ENCODE data around the gene SPA17. TPM values are rescaled to one million over a fixed set of nuclear protein-coding genes. Genes with fewer than 3 reads are reported as not detected.

SPA17 gene
- total RNA-seq, 3 donors from 2014 or later, result 0.58 to 1.5 (median 0.76) TPM

DNA sequence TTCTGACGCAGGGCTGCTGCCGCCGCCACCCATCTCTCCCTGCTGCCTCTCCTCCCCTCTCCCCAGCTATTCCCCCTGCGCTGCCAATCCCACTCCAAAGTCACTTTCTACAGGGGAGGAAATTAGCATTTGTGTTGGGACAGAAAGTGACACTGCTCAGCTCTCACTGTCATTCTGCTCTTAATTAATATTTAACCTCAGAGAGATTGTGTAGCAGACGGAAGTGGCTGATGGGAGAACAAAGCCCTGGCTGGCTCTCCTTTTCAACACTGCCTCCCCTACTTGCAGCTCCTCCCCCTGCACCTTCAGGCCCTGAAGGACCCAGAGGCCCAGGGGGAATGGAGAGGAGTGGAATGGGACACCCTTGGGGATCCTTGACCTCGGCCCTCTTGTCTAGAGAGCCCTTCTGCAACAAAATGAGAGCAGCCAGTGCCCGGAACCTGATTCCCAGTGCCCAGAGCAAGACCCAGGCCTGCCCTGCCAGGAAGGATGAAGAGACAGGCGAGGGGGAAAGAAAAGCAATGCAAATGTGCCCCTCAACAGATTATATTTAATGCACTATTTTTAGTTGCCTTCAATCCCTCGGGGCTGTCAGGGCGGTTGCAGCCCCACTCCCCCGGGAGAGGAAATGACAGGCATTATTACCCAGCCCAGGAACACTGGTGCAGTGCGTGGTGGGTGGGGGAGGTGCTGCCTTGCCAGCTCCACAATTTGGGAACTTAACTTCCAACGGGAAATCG is 51.4 kb downstream of the SPA17 start:
- H3K9me3 Mint-ChIP-seq, result no peaks in the 10 kb centered on the region
- no peak overlapping the region for H3K4me3 Mint-ChIP-seq
- no peak for ATAC-seq
- H3K4me1 Mint-ChIP-seq (ENCODE audit: low read depth), result peaks cover 12% of the 10 kb centered on the region
- no peak for DNase-seq
- peaks cover 11% of the 10 kb centered on the region for H3K27me3 Mint-ChIP-seq (ENCODE audit: low read depth)
- no peaks in the 10 kb centered on the region for H3K36me3 Mint-ChIP-seq (ENCODE audit: insufficient read depth)

DNA sequence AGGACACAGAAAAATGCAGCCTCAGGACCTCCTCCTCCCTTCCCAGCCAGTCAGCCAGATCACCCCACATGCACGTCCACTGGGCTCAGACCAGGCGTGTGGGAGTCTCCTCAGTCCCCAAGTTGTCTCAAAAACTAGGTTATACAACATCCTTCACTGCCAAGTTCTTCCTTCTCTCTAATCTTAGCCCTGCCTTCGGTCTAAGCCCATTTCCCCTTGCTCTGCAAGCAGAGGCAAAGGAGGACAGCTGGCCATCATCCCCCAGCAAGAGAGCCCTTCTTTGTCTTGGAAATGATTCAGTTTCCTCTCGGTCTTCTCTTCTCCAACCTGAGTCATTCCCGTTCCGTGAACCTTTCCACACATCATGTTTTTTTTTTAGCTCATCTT is 52.0 kb downstream of the SPA17 start:
- Mint-ChIP-seq H3K9me3 (no peaks in the 10 kb centered on the region), H3K27me3 (ENCODE audit: low read depth) (peaks cover 11% of the 10 kb centered on the region), H3K4me3 (no peak overlapping the region), H3K4me1 (ENCODE audit: low read depth) (peaks cover 12% of the 10 kb centered on the region), H3K36me3 (ENCODE audit: insufficient read depth) (no peaks in the 10 kb centered on the region)
- no peak for ATAC-seq
- DNase-seq, result no peak

DNA sequence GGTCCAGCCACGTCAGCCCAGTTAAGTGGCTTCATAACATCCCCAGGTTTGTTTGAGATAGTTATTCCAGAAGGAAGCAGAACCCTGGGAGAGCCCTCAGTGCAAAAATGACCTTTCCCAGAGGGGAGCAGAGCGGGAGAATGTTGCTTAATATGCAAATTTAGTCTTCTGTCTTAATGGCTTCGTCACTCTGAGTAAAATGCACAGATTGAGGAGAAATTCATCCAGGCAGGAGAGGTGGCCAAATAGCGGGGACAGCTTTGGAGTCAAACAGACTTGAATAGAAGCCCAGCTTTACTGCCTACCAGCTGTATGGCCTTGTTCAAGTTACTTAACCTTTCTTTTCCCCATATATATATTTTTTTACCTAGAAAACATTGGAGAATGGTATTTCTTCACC is 53.8 kb downstream of the SPA17 start:
- Mint-ChIP-seq H3K36me3 (ENCODE audit: insufficient read depth) (no peaks in the 10 kb centered on the region), H3K27me3 (ENCODE audit: low read depth) (peaks cover 8% of the 10 kb centered on the region), H3K4me3 (no peak overlapping the region), H3K4me1 (ENCODE audit: low read depth) (peaks cover 6% of the 10 kb centered on the region), H3K9me3 (no peaks in the 10 kb centered on the region)
- DNase-seq (no peak), ATAC-seq (no peak)

DNA sequence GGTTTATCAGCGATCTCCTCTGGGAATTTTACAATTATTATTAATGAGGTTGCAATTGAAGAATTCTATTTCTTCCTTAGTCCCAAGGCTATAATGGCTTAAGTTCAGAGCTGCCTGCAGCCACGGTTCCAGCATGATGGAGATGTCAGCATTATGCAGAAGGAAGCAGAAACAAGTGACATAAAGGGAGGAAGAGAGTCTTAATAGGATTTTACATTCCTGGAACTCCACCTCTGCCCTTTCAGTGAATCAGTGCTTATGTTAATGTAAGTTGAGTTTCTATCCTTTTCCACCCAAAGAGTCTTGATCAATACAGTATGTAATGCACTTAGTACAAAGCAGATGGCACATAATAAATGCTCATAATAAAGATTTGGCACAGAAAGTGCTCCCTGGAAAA is 54.4 kb downstream of the SPA17 start:
- Mint-ChIP-seq H3K4me1 (ENCODE audit: low read depth) (peaks cover 6% of the 10 kb centered on the region), H3K36me3 (ENCODE audit: insufficient read depth) (no peaks in the 10 kb centered on the region), H3K27me3 (ENCODE audit: low read depth) (peaks cover 8% of the 10 kb centered on the region), H3K4me3 (no peak overlapping the region), H3K9me3 (no peaks in the 10 kb centered on the region)
- no peak for DNase-seq
- ATAC-seq, result no peak

DNA sequence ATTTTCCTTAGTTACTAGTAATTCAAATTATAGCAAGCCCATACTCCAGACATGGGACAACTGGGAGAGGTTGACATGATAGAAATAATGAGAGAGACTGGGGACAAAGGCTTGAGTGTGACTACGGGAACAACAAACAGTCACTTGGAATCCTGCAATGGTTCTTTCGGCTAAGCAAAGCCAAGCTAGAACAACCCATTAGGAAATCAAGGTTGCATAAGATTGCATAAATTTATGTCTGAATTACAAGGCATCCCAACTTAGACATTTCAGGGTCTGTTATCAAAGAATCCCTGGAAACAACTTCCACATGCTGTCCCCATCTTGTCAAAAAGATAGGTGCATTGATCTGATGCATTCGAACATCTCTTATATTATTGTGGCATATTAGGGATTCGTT is 55.9 kb downstream of the SPA17 start:
- ATAC-seq (no peak), DNase-seq (no peak)
- Mint-ChIP-seq H3K36me3 (ENCODE audit: insufficient read depth) (no peaks in the 10 kb centered on the region), H3K27me3 (ENCODE audit: low read depth) (peaks cover 6% of the 10 kb centered on the region), H3K4me3 (no peak overlapping the region), H3K9me3 (no peaks in the 10 kb centered on the region), H3K4me1 (ENCODE audit: low read depth) (peaks cover 6% of the 10 kb centered on the region)

DNA sequence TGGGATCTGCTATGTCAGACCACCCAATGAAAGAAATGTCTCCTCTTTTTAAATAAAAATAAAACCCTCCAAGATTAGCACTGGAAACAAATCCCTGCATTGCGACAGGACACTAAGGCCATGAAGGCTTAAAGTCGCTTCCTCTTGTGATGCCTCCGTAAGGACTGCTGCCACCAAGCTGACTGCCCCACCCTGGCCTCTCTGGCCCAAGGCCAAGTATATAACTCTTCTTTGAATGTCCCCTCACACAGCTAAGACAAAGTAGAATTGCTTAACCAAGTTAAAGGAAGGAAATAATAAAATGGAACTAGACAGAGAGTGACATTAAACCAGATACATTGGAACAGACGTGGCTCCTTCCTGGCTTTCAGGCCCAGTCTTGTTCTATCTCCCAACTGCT is 58.5 kb downstream of the SPA17 start:
- no peaks in the 10 kb centered on the region for H3K36me3 Mint-ChIP-seq (ENCODE audit: insufficient read depth)
- H3K9me3 Mint-ChIP-seq, result no peaks in the 10 kb centered on the region
- no peak for ATAC-seq
- no peak overlapping the region for H3K4me3 Mint-ChIP-seq
- no peak for DNase-seq
- H3K4me1 Mint-ChIP-seq (ENCODE audit: low read depth), result no peaks in the 10 kb centered on the region
- H3K27me3 Mint-ChIP-seq (ENCODE audit: low read depth), result peaks cover 1% of the 10 kb centered on the region

DNA sequence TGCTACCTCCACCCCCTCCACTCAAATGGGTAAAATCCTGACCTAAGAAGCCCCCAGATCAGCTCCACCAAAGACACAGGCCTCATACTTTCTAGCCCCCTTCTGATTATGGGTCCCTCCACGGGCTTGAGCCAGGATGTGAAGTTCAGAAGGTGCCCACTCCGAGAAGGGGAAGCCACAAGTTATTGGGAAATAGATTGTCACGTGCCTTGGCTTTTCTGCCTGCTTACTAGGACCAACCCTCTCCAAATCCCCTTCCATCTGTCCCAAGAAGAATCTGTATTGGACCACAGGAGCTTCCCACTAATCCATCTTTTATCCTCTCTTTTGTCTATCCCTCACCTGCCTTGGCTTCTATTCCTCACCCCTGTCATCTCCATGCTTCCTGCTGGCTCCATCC is 63.0 kb downstream of the SPA17 start:
- H3K4me3 Mint-ChIP-seq, result no peak overlapping the region
- H3K4me1 Mint-ChIP-seq (ENCODE audit: low read depth), result peaks cover 14% of the 10 kb centered on the region

DNA sequence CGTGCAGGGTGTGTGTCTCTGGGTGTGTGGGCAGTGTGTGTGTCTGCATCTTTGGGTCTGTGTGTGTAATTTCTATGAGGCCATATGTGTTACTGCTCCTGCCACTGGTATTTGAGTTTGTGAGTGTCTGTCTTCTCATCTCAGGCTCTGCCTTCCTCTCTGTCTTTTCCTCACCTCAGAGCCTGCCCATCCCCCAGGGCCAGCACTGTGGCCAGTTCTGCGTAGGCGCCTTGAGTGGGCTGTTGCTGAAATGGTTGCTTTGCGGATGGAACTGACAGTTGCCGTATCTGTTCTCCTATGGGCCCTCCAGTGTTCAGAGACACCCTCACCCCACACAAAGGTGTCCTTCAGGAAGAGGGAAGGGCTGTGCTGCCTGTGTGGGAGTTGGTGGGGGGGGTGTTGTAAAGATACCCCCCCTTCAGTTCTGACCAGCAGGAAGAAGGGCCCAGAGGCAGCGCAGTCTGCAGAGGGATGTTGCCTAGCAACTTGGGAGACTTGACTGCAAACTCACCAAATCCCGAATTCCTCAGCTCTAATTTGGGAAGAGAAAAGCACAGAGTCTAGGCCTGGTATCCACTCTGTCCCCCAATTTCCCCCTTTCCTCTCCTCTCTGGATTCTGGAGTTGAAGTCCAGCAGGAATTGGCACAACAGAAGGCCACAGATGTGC is 64.1 kb downstream of the SPA17 start:
- Mint-ChIP-seq H3K36me3 (ENCODE audit: insufficient read depth) (no peaks in the 10 kb centered on the region), H3K27me3 (ENCODE audit: low read depth) (peaks cover 4% of the 10 kb centered on the region), H3K4me3 (no peak overlapping the region), H3K4me1 (ENCODE audit: low read depth) (peaks cover 14% of the 10 kb centered on the region), H3K9me3 (no peaks in the 10 kb centered on the region)
- ATAC-seq (no peak), DNase-seq (no peak)

More for the DNA sequence above, 63.0 kb downstream of the SPA17 start:
- Mint-ChIP-seq H3K9me3 (no peaks in the 10 kb centered on the region), H3K36me3 (ENCODE audit: insufficient read depth) (no peaks in the 10 kb centered on the region), H3K27me3 (ENCODE audit: low read depth) (peaks cover 4% of the 10 kb centered on the region)
- DNase-seq, result no peak
- ATAC-seq, result no peak

DNA sequence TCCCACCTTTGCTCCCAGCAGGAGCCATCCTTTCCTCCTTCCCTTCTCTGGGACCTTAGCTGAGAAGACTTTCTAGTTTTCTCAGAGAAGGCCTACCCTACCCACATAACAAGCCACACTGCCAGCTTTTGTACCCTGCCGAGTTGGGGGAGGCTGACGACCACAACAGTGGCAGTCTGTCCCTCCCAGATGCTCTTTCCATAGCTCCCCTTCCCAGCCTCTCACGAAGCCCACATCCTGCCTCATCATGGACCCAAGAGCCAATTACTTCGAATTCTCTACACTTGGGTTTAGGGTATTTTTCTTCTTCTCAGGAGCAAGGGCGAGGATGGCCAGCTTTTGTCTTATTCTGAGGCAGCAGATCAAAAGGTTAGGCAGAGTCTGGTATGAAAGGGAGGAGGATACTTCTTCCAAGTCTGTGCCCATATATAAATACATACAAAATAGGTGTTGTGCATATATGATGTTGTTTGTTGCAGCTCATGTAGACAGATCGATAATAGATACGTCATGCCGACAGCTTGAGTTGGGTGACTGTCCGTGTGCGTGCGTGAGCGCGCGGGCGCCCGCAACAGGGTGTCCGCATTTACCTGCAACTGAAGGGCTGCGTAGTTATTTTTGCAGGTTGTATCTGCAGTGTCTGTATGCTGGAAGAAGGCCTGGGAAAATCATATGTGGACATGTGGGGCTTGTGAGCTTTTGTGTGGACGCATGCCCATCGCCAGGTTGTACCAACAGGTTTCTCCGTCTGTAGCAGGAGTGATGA is 65.2 kb downstream of the SPA17 start:
- ATAC-seq (no peak), DNase-seq (no peak)
- Mint-ChIP-seq H3K4me1 (ENCODE audit: low read depth) (peaks cover 14% of the 10 kb centered on the region), H3K4me3 (peak overlapping the region; percentile 80), H3K9me3 (no peaks in the 10 kb centered on the region), H3K36me3 (ENCODE audit: insufficient read depth) (no peaks in the 10 kb centered on the region), H3K27me3 (ENCODE audit: low read depth) (peaks cover 4% of the 10 kb centered on the region)

DNA sequence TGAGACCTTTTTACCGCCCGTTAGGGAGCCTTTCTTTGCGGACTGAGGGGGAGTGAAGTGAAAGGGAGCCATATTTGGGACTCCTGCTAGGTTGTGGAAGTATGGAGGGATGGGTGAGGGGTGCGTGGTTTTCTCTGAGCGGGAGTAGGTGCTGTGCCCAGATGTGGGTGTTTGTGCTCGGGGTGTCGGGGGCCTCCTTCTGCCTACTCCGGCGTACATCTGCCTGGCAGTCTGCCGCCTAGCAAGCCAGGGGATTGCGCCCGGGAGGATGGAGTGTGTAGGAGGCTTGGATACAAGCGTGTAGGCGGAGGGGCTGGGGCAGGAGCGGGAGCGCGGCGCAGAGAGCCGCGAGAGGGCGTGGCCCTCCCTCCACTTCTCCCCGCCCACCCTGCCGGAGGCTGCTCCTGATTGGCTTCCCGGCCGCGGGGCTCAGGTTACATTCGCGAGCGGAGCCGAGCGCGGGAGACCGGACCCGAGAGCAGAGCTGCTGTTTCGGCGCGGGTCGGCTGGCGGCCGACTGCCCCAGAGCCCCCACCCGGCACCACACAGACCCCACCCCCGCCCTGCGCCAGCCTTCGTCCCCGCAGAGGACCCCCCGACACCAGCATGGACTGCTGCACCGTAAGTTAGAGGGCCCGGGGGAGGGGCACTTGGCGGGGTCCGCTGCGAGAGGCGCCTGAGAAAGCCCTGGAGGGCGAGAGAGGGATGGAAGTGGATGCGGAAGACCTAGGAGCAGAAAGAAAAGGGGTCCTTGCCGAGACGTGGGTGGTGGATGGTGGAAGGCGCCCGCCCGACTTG is 66.0 kb downstream of the SPA17 start, which contains the start of gene NRGN:
NRGN (plus strand) TSS at position 464 of the 798 bp plus-strand sequence; CDS start at position 607, 143 bp downstream.
- ATAC-seq (peak; percentile 96 to 97), DNase-seq (peak; percentile 80)
- Mint-ChIP-seq H3K4me3 (peak within 1 kb of the TSS; percentile 80), H3K9me3 (no peaks in the 10 kb centered on the region), H3K27me3 (ENCODE audit: low read depth) (peaks cover 4% of the 10 kb centered on the region), H3K4me1 (ENCODE audit: low read depth) (peaks cover 14% of the 10 kb centered on the region), H3K36me3 (ENCODE audit: insufficient read depth) (no peaks in the 10 kb centered on the region)

DNA sequence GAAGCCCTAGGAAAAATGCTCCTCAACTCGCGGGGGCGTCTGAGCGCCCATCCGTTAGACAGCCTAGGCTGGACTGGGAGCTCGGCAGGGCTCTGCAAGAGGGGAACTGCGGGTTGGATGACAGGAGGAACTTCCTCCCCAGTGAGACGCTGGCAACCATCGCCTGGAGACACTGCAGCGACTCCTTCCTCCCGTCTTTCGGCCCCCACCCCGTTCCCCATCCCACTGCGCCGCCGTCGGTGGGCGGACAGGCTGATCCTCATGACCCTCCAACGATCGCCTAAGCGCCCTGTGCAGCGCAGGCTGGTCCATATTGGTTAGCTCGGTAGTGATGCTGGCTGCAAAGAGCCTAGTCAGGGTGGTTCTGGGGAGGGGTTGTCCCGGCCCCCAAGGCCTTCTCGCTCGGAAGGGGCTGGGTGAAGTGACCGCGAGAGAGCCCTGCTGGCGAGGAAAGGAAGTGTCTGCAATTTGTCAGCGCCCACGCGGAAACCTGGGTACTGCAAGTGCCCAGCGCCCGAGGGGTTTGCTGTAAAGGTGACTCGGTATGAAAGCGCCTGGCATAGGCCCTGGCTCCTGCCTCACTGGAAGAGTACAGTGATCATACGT is 66.7 kb downstream of the SPA17 start:
- peak overlapping the region; percentile 80 for H3K4me3 Mint-ChIP-seq
- H3K9me3 Mint-ChIP-seq, result no peaks in the 10 kb centered on the region
- DNase-seq (peak; percentile 47), ATAC-seq (peak; percentile 44 to 45)
- no peaks in the 10 kb centered on the region for H3K36me3 Mint-ChIP-seq (ENCODE audit: insufficient read depth)
- peaks cover 18% of the 10 kb centered on the region for H3K4me1 Mint-ChIP-seq (ENCODE audit: low read depth)
- peaks cover 4% of the 10 kb centered on the region for H3K27me3 Mint-ChIP-seq (ENCODE audit: low read depth)

DNA sequence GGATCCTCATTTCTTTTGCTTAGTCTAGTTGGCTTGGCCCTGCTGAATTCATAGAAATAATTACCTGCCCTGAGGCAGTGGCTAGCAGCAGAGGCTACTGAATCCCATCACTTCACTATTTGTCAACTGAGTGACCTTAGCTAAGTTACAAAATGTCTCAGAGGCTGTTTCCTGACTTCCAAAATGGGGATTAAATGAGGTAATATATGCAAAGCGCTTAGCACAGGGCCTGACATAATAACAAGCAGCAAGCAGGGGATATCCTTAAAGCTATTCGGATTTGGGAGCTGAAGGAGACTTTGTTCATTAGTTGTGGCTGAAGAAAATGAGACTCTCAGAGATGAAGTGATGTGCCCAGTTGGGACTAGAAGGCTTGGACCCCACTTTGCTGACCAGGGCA is 68.9 kb downstream of the SPA17 start:
- ATAC-seq (no peak), DNase-seq (no peak)
- H3K27me3 Mint-ChIP-seq (ENCODE audit: low read depth), result peaks cover 4% of the 10 kb centered on the region
- H3K9me3 Mint-ChIP-seq, result no peaks in the 10 kb centered on the region
- no peak overlapping the region for H3K4me3 Mint-ChIP-seq
- peaks cover 24% of the 10 kb centered on the region for H3K4me1 Mint-ChIP-seq (ENCODE audit: low read depth)
- no peaks in the 10 kb centered on the region for H3K36me3 Mint-ChIP-seq (ENCODE audit: insufficient read depth)

DNA sequence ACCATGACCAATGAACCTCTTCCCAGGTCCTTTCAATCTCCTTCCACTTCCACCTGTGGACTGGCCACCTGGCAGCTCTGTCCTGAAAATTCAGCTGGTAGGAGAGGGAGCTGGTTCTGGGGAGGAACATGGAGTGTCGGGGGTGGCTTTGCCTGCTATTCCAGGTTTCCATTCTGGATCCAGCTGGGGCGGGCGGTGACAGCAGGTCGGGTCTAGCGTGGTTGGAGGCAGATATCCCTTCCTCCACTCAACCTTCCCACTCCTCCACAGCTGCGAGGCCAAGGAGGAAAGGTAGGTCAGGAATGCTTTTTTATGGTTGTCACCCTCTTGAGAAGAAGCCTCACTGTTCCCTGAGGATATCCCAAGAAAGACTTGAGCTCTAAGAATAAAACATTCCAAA is 69.3 kb downstream of the SPA17 start:
- Mint-ChIP-seq H3K4me1 (ENCODE audit: low read depth) (peaks cover 24% of the 10 kb centered on the region), H3K4me3 (no peak overlapping the region), H3K9me3 (no peaks in the 10 kb centered on the region), H3K36me3 (ENCODE audit: insufficient read depth) (no peaks in the 10 kb centered on the region), H3K27me3 (ENCODE audit: low read depth) (peaks cover 4% of the 10 kb centered on the region)
- ATAC-seq (no peak), DNase-seq (no peak)

Data from activated T-cell treated with anti-CD3 and anti-CD28 coated beads, Interleukin-2, amount 50 U/mL, for 4 hours (primary cell).